Endothelial cell of umbilical vein (primary cell): ENCODE measurements around the gene PPFIBP1. TPM values are rescaled to one million over a fixed set of nuclear protein-coding genes. Genes with fewer than 3 reads are reported as not detected.
A peak's percentile ranks its signal among the peaks of the same experiment; 100 is the strongest.

Source experiments
- BruUV-seq: library from RNA; stranded (reverse); fragments of 400-500 nt; replicated peaks from 2 replicates; lab custom pipeline; 2021; lab: Mats Ljungman, UMichigan
- CTCF ChIA-PET: fragments of 300-600, 350-600 bp; sonication (Branson Sonifier 250); formaldehyde crosslinking; loops from one replicate; lab custom pipeline; 2021; ENCODE audit warnings: antibody characterized with exemption, inconsistent platforms; lab: Charles Lee
- POLR2A ChIA-PET: fragments of 300-600, 350-600 bp; sonication (Branson Sonifier 250); formaldehyde crosslinking; loops from one replicate; lab custom pipeline; 2021; ENCODE audit warnings: antibody characterized with exemption, inconsistent platforms; lab: Charles Lee
- DNase-seq: peaks from one replicate; pipeline ENCODE4 v3.0.0-alpha.2; 2011; ENCODE audit warnings: low read depth, low spot score
- FAIRE-seq: peaks from 2 replicates; lab custom pipeline; 2011; peaks lifted over from hg19 to GRCh38; lab: Jason Lieb, UNC
- H2AFZ ChIP-seq: 2 replicates; pipeline ENCODE4 v1.6.0; 2012; ENCODE audit warnings: low read depth, low read length, control low read depth, inconsistent platforms
- H3K27ac ChIP-seq: 2 replicates; pipeline ENCODE4 v1.5.1; 2011; ENCODE audit warnings: low read depth, mild to moderate bottlenecking, control low read depth, low read length, moderate library complexity; ENCODE audit not compliant: insufficient read depth
- H3K27me3 ChIP-seq, 2 experiments: 2 replicates each; pipeline versions ENCODE4 v1.6.0 to v1.6.1; 2011; ENCODE audit warnings: low read length in 2 of 2, mixed read lengths in 1 of 2; ENCODE audit not compliant: control insufficient read depth in 2 of 2, insufficient read depth in 2 of 2
- H3K36me3 ChIP-seq, 2 experiments: 2 replicates in 1 of 2; 3 replicates in 1 of 2; pipeline ENCODE4 v1.5.1; 2011; ENCODE audit warnings: low read length in 2 of 2, mild to moderate bottlenecking in 1 of 2, moderate library complexity in 1 of 2; ENCODE audit not compliant: control insufficient read depth in 2 of 2, insufficient read depth in 2 of 2; ENCODE audit errors: extremely low read depth in 1 of 2
- H3K4me1 ChIP-seq: 3 replicates; pipeline ENCODE4 v1.5.1; 2011; ENCODE audit warnings: mild to moderate bottlenecking, low read length; ENCODE audit not compliant: control insufficient read depth, insufficient read depth; ENCODE audit errors: extremely low read depth
- H3K4me2 ChIP-seq: 2 replicates; pipeline ENCODE4 v1.6.1; 2011; ENCODE audit warnings: low read length, control low read depth, mixed read lengths; ENCODE audit not compliant: insufficient read depth
- H3K4me3 ChIP-seq, 3 experiments: fragments of 200-600 bp in 1 of 3; sonication (generic), shearing (Covaris generic) in 1 of 3; replicated peaks in 1 of 3; 2 replicates each; pipeline ENCODE4 v1.5.1; 2011 to 2016; ENCODE audit warnings: control low read depth in 3 of 3, low read length in 3 of 3, mild to moderate bottlenecking in 2 of 3, inconsistent platforms in 1 of 3, low read depth in 1 of 3, moderate library complexity in 1 of 3; ENCODE audit not compliant: insufficient read depth in 1 of 3
- H3K79me2 ChIP-seq: 2 replicates; pipeline ENCODE4 v1.6.0; 2012; ENCODE audit warnings: low read length, inconsistent platforms; ENCODE audit not compliant: control insufficient read depth, insufficient read depth
- H3K9ac ChIP-seq: replicated peaks from 2 replicates; pipeline ENCODE3; 2011; ENCODE audit warnings: low read length, control low read depth; ENCODE audit not compliant: insufficient read depth; ENCODE audit errors: extremely low read depth
- H3K9me1 ChIP-seq: replicated peaks from 3 replicates; pipeline ENCODE4 v1.6.0; 2011; ENCODE audit warnings: mild to moderate bottlenecking, low read length; ENCODE audit not compliant: control insufficient read depth, insufficient read depth; ENCODE audit errors: extremely low read depth
- H3K9me3 ChIP-seq: replicated peaks from 2 replicates; pipeline ENCODE4 v1.5.1; 2012; ENCODE audit warnings: low read length, inconsistent platforms; ENCODE audit not compliant: control insufficient read depth, insufficient read depth
- H4K20me1 ChIP-seq: replicated peaks from 2 replicates; pipeline ENCODE3; 2011; ENCODE audit warnings: mild to moderate bottlenecking, low read length; ENCODE audit not compliant: control insufficient read depth, insufficient read depth; ENCODE audit errors: extremely low read depth
- CTCF ChIP-seq, 2 donors: IDR thresholded peaks; 1 replicate in 1 of 2; 2 replicates in 1 of 2; pipeline ENCODE4 v1.5.1; 2011; ENCODE audit warnings: low read length in 2 of 2, mild to moderate bottlenecking in 2 of 2, moderate library complexity in 2 of 2, control low read depth in 1 of 2, inconsistent platforms in 1 of 2, low read depth in 1 of 2; ENCODE audit not compliant: insufficient read depth in 1 of 2; ENCODE audit errors: extremely low read depth in 1 of 2
- EZH2 ChIP-seq: IDR thresholded peaks from 2 replicates; pipeline ENCODE4 v1.6.1; 2012; ENCODE audit warnings: borderline replicate concordance, low read depth, mild to moderate bottlenecking, moderate library complexity, low read length, inconsistent platforms; ENCODE audit not compliant: severe bottlenecking
- FOS ChIP-seq: IDR thresholded peaks from 2 replicates; pipeline ENCODE4 v1.6.1; 2011; ENCODE audit warnings: mild to moderate bottlenecking, low read length, moderate library complexity, borderline replicate concordance; ENCODE audit not compliant: insufficient read depth
- GATA2 ChIP-seq: IDR thresholded peaks from 2 replicates; pipeline ENCODE4 v1.7.0; 2011; ENCODE audit warnings: low read depth, mild to moderate bottlenecking, moderate library complexity, mixed read lengths, low read length; ENCODE audit not compliant: insufficient read length, insufficient read depth
- JUN ChIP-seq: IDR thresholded peaks from 2 replicates; pipeline ENCODE4 v1.6.1; 2011; ENCODE audit warnings: borderline replicate concordance, low read depth; ENCODE audit not compliant: insufficient read length, insufficient read depth
- MAX ChIP-seq: IDR thresholded peaks from 2 replicates; pipeline ENCODE4 v1.6.1; 2011; ENCODE audit not compliant: insufficient read depth, insufficient read length
- MYC ChIP-seq: IDR thresholded peaks from one replicate; pipeline ENCODE4 v1.6.1; 2011; ENCODE audit warnings: mild to moderate bottlenecking, low read depth, low read length
- POLR2A ChIP-seq: IDR thresholded peaks from 2 replicates; pipeline ENCODE4 v1.6.1; 2012; ENCODE audit warnings: low read depth, mild to moderate bottlenecking, control low read depth, low read length
- POLR2AphosphoS5 ChIP-seq: IDR thresholded peaks from 2 replicates; pipeline ENCODE4 v1.6.1; 2012; ENCODE audit warnings: low read depth, mild to moderate bottlenecking, control low read depth, low read length, moderate library complexity; ENCODE audit not compliant: insufficient read depth
- dilution Hi-C: fragments of 300-500 bp; cut with MboI; formaldehyde crosslinking; loops from one replicate; pipeline ENCODE4 v1.15.0; 2019; ENCODE audit warnings: low sequenced_read_pairs; ENCODE audit not compliant: extremely low pct_ligation_motif_present
- intact Hi-C: fragments of 100-400 bp; cut with micrococcal nuclease; formaldehyde crosslinking; loops from one replicate; pipeline ENCODE4 v1.10.0; 2022
- polyA plus RNA-seq, 4 experiments: library from polyadenylated mRNA; depleted of rRNA in 3 of 4; stranded (reverse) in 3 of 4; unstranded in 1 of 4; fragments of >200 nt; gene quantifications; 2 replicates each; pipeline versions ENCODE4 v1.2.1 to v1.2.3, GENCODE V29; 2011 to 2012; ENCODE audit warnings: missing spikeins in 1 of 4
- total RNA-seq: library from RNA; stranded (reverse); gene quantifications from 2 replicates; pipeline ENCODE4 v1.2.3, GENCODE V29; 2021

Gene PPFIBP1
- total and polyA plus RNA-seq, 2 donors (not counting 3 experiments of a cell fraction or from before 2014, with no cell fraction given): 45.5 to 154 TPM

GRCh38 chr12:27695556-27696292 is 171.7 kb downstream of the PPFIBP1 start:
- POLR2A ChIA-PET: no interaction called here
- H3K27me3 ChIP-seq: no peaks in the 10 kb centered on the region
- H3K36me3 ChIP-seq: peaks cover 18 to 21% of the 10 kb centered on the region in 2 experiments
- H3K79me2 ChIP-seq: no peaks in the 10 kb centered on the region
- TF ChIP-seq POLR2AphosphoS5 (no peak), EZH2 (no peak), MAX (no peak), CTCF (IDR thresholded peaks at IDR 0.05; ENCODE audit: extremely low read depth in 1 of 2, insufficient read depth in 1 of 2, low read depth in 1 of 2, low read length in 2 of 2) (no peak), GATA2 (no peak), POLR2A (no peak), MYC (no peak), JUN (no peak), FOS (no peak)
- DNase-seq (no peak), FAIRE-seq (peak; percentile 24)
- no peaks in the 10 kb centered on the region for H3K9me3 ChIP-seq
- intact Hi-C loops: no loop called here
- no peak overlapping the region for H3K9ac ChIP-seq
- dilution Hi-C loops: no loop called here
- H2AFZ ChIP-seq: no peak overlapping the region
- no peaks in the 10 kb centered on the region for H3K4me1 ChIP-seq
- H3K4me3 ChIP-seq: no peak overlapping the region
- CTCF ChIA-PET: interaction anchor here (1.6 to 3.2 kb wide), 2 partner anchors 9 to 11 kb away, joined by 5 to 6 read pairs; no protein-coding TSS in a partner anchor
- H3K4me2 ChIP-seq: no peak overlapping the region
- H3K9me1 ChIP-seq: no peaks in the 10 kb centered on the region
- no peaks in the 10 kb centered on the region for H4K20me1 ChIP-seq
- H3K27ac ChIP-seq: no peak overlapping the region
- BruUV-seq: no TSS peak
